ENCODE data around the gene GTF2I.

GRCh38 chr7:74657692-74658177, at the start of gene GTF2I:
- no peak for TF ChIP-seq CTCF (IDR thresholded peaks at IDR 0.05)
- TF ChIP-seq POLR2A (IDR thresholded peaks at IDR 0.05) = peak in 1 of 2 donors; percentile 8

All from vagina (tissue), 2 donors.